Measurements from ENCODE around the gene MRPL51.
"Not testable (repeated sequence)": the region's sequence is repeated elsewhere in the genome, so short reads cannot be mapped to it uniquely, and the experiment has no call there.

MRPL51 gene

DNA sequence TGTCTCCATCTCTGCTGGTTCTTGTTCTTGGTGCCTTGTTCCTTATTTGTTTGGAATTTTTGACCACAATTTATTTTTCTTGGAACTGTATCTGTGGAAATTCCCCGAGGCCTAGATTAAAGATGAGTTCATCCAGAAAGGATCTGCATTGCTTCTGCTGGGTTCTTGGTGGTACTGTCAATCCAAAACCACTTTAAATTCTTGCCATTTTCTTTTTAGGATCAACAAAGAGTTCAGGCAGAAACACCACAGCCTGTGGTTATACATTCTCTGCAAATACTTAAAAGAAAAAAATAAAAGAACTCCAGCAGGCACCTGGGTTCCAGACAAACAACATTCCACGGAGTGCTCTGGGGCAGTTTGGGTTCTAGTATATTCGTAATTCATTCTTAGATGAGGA lies 16.6 kb downstream of the MRPL51 start:
- TF ChIP-seq, protein P1, sequence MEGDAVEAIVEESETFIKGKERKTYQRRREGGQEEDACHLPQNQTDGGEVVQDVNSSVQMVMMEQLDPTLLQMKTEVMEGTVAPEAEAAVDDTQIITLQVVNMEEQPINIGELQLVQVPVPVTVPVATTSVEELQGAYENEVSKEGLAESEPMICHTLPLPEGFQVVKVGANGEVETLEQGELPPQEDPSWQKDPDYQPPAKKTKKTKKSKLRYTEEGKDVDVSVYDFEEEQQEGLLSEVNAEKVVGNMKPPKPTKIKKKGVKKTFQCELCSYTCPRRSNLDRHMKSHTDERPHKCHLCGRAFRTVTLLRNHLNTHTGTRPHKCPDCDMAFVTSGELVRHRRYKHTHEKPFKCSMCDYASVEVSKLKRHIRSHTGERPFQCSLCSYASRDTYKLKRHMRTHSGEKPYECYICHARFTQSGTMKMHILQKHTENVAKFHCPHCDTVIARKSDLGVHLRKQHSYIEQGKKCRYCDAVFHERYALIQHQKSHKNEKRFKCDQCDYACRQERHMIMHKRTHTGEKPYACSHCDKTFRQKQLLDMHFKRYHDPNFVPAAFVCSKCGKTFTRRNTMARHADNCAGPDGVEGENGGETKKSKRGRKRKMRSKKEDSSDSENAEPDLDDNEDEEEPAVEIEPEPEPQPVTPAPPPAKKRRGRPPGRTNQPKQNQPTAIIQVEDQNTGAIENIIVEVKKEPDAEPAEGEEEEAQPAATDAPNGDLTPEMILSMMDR (IDR thresholded peaks at IDR 0.05; ENCODE audit: control extremely low read depth, extremely low read depth, low read depth, missing control alignments), result no peak
- POLR2A ChIA-PET, result no interaction called here
- CTCF ChIA-PET, result no interaction called here
- DNase-seq (ENCODE audit: extremely low spot score), result no peak

DNA sequence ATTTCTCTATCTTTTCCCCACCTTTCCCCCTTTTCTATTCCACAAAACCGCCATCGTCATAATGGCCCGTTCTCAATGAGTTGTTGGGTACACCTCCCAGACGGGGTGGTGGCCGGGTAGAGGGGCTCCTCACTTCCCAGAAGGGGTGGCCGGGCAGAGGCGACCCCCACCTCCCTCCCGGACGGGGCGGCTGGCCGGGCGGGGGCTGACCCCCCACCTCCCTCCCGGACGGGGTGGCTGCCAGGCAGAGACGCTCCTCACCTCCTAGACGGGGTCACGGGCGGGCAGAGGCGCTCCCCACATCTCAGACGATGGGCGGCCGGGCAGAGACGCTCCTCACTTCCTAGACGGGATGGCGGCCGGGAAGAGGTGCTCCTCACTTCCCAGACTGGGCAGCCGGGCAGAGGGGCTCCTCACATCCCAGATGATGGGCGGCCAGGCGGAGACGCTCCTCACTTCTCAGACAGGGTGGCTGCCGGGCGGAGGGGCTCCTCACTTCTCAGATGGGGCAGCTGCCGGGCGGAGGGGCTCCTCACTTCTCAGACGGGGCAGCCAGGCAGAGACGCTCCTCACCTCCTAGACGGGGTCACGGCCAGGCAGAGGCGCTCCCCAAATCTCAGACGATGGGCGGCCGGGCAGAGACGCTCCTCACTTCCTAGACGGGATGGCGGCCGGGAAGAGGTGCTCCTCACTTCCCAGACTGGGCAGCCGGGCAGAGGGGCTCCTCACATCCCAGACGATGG lies 17.7 kb downstream of the MRPL51 start:
- CTCF ChIA-PET, result interaction anchor here (1.5 kb wide), 1 partner anchor 10 kb away, joined by 5 read pairs; no protein-coding TSS in a partner anchor
- DNase-seq (ENCODE audit: extremely low spot score); POLR2A ChIA-PET: not testable (repeated sequence)

DNA sequence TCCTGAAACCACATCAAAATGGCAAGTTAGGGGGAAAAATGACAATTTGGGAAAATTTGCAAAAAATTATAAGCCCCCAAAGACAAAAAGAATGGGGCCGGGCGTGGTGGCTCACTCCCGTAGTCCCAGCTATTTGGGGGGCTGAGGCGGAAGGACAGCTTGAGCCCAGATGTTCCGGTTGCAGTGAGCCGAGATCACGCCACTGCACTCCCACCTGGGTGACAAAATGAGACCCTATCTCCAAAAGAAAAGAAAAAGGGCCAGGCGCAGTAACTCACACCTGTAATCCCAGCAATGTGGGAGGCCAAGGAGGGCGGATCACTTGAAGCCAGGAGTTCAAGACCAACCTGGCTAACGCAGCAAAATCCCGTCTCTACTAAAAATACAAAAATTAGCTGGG lies 20.6 kb downstream of the MRPL51 start:
- ChIA-PET CTCF (no interaction called here), POLR2A (interaction anchor here (0.6 kb wide), 1 partner anchor 404 kb away, joined by 8 read pairs; no protein-coding TSS in a partner anchor)
- no peak for DNase-seq (ENCODE audit: extremely low spot score)
- TF ChIP-seq, protein P1 (IDR thresholded peaks at IDR 0.05; ENCODE audit: control extremely low read depth, extremely low read depth, low read depth, missing control alignments), result no peak

DNA sequence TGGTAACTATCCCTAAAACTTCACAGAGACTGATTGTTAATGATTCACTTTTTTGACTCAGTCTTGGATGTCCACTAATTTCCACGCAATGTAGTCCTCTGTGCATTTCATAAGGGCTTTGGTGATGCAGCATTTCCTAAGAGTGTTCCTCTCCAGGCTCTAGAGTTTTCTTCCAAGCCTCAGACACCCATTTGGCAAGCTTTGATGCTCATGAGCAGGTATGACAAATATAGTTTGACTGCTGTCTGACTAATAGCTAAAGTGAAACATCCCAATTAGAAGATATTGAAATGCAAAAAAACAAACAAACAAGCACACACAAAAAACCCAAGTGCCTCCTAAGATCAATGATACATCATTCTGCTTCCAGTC lies 21.1 kb downstream of the MRPL51 start:
- DNase-seq (ENCODE audit: extremely low spot score), result no peak
- ChIA-PET POLR2A (interaction anchor here (0.6 kb wide), 1 partner anchor 405 kb away, joined by 8 read pairs; no protein-coding TSS in a partner anchor), CTCF (interaction anchor here (1.3 to 2.2 kb wide), 3 partner anchors 9 to 67 kb away, joined by 3 to 12 read pairs (median 3); no protein-coding TSS in a partner anchor)
- TF ChIP-seq, protein P1 (IDR thresholded peaks at IDR 0.05; ENCODE audit: control extremely low read depth, extremely low read depth, low read depth, missing control alignments), result no peak

DNA sequence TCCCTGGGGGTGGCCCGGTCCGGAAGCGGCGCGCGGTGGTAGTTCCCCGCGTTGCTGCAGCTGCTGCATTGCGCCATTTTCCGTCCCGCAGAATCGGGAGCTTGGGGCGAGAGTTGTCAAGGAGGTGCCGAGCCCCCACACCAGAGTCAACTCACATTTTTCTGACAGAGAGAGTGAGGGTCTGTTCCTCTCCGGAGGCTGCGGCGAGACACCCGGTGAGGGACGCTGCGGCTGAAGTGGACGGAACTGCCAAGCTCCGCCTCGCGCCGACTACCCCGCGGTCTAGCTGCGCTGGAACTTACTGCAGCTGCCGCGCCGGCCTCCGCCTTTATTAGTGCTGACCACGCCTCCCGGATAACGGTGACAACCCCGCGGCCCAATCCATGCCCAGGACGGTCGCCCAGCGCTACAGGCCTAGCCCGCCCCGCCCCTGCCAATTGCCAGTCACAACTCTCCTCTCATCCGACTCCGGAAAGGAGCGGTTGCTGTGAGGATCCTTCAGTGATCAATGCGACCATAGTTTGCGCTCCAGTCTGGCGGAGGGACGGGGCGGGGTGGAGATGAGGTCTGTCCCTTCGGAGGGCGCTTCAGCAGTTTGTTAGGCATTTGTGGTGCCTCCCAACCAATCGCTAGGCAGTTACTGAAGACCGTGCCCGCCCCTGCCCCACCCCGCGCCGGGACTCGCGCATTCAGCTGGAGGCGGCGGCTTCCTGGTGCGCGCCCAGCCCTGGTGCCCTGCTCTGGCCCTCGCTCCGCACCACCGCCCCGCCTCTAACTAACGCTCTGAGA lies 22.5 kb downstream of the MRPL51 start, which contains the start of gene VAMP1:
Gene VAMP1 (minus strand): TSS at position 303 of the 789 bp plus-strand sequence. CDS start 146 bp downstream, at position 157.
- CTCF ChIA-PET, result interaction anchor here (1.1 to 3.1 kb wide), 13 partner anchors 9 to 88 kb away, joined by 3 to 31 read pairs (median 4); partner anchors contain the start of gene MRPL51
- POLR2A ChIA-PET, result interaction anchor here (0.5 to 2.8 kb wide), 45 partner anchors 10 to 420 kb away, joined by 3 to 73 read pairs (median 5); partner anchors contain the start of genes CDCA3, COPS7A, GAPDH and MLF2
- peak; percentile 96 for DNase-seq (ENCODE audit: extremely low spot score)
- TF ChIP-seq, protein P1 (IDR thresholded peaks at IDR 0.05; ENCODE audit: control extremely low read depth, extremely low read depth, low read depth, missing control alignments), result no peak

DNA sequence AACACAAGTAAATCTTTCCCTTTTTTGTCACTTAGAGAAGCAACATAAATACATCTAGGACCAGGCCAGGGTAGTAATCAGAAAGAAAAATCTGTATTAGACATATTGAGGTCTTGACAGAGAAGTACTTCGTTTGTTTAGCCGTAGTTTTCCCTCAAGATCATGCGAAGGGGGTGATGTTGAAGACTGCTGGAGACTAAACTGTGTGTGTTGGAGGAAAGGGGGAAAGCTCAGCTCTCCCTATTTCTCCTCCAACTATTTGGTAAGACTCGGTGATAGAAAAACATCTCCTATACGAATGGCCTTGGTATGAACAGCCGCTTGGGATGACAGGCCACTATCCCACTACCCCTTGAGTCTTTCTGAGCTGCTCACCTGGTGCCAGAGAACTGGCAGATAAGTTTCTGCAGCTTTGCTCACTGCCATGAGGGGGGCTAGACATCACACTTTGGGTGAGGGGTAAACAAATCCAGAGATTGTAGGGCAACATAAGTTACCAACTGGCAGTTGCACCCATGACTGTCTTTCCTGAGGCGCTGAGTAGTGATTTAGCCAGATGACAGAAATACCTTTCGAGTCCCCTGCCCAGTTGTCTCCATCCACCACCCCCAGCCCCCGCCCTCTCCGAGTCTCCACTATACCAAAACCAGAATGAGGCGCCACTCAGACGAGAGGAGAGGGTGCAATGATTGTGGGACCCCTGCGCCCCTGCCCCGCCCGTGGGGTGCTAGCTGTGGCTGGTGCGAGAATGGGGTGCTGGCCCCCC lies 23.3 kb downstream of the MRPL51 start:
- CTCF ChIA-PET, result interaction anchor here (1.1 to 3.1 kb wide), 11 partner anchors 8 to 89 kb away, joined by 3 to 31 read pairs (median 6); partner anchors contain the start of gene MRPL51
- POLR2A ChIA-PET, result interaction anchor here (0.6 to 2.8 kb wide), 27 partner anchors 9 to 382 kb away, joined by 3 to 73 read pairs (median 6); partner anchors contain the start of genes CDCA3, COPS7A, GAPDH and MLF2
- TF ChIP-seq, protein P1 (IDR thresholded peaks at IDR 0.05; ENCODE audit: control extremely low read depth, extremely low read depth, low read depth, missing control alignments), result no peak
- no peak for DNase-seq (ENCODE audit: extremely low spot score)

Measured in GM10248 (cell line).